ENCODE measurements around the gene GJA3.
"Not testable (repeated sequence)": the region's sequence is repeated elsewhere in the genome, so short reads cannot be mapped to it uniquely, and the experiment has no call there.

GJA3 gene

DNA sequence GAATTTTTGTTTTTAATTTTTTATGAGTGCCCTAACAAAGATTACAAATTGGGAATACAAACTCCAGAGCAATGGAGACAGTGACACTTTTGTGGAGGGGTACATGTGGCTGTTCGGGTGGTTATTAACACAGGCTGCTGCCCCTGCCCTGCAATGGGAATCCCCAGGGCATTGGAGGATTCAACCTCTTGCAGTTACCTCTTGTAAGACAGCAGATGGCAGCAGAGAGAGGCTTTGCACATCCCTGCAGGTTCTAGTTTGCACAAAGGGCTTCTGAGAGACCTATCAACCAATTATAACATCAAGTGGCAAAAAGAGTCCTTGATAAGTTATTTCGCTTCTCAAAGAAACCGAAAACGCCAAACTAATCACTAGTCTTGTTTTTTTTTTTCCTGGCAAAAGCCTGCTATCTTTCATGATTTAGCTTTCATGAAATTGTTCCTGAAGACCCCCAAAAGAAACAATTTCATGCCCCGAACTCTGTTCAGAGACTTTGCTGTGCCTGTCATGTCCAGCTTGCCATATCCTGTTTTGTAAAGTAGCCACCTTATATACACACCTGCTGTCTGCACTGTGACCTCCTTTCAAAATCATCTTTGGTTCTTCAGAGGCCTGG is 21.5 kb upstream of the GJA3 start:
- DNase-seq, result peak; percentile 45

DNA sequence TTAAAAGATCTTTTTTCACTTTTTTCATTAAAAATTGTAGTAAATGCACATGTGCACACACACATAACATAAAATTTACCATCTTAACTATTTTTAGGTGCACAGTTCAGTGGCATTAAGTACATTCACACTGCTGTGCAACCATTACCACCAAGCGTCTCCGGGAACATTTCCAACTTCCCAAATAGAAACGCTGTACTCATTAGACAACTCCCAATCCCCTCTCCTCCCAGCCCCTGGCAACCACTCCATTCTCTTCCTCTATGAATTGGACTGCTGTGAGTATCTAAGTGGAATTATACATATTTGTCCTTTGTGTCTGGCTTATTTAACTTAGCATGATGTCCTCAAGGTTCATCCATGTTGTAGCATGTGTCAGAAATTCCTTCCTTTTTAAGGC is 20.3 kb upstream of the GJA3 start:
- DNase-seq, result no peak

DNA sequence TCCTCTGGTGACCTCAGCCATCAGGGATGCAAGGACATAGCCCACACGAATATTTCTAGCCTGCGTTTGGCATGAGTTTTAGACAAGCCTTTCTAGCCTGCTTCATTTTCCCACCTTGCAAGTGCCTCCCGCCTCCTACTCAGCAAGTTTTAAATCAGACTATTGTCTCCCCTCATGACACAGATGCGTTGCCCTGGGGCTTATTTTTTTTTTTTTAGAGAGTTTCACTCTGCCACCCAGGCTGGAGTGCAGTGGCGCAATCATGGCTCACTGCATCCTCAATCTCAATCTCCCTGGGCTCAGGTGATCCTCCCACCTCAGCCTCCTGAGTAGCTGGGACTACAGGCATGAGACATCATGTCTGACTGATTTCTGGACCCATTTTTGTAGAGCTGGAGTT is 17.3 kb upstream of the GJA3 start:
- no peak for DNase-seq

DNA sequence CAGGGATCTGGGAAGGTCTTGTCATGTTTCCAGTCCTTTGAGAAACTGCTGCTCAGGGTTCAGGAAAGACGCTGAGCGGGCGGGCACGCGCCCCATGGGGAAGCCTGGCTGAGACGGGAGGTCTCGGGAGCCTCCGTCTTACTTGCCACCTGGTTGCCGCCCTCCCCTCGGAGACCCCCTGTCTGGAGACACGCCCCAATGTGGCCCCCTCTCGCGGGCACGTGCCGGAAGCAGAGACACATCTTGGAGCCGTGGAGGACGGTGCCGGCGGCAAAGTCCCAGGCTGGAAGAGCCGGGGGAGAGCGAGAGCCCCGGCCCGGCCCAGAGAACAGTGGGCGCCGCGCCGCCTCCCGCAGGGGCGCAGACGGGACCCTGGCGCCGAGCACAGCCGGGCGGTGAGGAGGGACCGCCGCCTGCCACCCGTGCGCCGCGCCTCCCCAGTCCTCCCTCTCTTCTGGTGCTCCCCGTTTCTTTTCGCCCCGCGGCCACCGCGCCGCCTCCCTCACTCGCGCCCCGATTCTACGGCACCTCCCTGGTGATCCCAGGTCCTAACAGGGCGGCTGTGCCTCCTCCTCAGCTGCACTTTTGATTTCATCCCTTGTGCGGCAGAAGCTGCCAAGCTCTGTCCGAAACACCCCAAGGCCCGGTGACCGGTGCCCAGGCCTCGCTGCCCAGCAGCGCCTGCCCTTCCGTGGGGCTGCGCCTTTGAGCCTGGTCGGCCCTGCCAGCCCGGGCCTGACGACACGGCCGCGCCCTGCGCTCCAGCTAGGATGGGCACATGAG is 16.4 kb upstream of the GJA3 start:
- DNase-seq, result no peak

DNA sequence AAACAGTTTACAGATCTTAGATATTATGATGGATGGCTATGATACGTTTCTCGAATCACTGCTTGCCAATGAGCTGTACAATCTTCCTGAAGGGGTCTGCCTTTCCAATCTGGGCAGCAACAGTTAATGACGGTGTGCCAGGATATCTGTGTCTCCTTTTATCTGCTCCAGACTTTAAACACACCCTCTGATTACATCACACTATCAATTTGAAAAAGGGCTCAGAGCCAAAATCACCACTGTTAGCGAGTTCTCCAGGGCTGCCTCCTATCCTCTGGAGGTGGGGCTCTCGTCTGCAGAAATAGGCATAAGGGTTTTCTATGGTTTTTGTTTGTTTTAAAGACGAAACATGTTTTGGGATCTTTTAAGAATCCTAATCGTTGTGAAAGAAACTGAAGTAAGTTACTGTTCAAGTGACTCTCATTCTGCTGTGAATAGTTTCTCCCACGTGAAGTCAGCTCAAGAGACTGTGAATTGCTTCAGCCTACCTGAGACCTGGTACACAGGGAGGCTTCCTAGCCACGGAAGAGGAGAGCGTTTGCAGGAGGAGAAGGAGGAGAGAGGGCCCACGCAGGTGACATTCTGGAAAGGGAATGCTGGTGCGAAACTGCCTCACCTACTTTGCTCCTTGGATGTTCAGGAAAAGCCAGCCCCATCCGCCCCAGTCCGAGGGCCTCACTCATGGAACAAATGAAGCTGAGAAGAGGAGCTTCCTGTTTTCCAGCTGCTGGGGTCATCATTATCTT is 15.2 kb upstream of the GJA3 start:
- no peak for DNase-seq

DNA sequence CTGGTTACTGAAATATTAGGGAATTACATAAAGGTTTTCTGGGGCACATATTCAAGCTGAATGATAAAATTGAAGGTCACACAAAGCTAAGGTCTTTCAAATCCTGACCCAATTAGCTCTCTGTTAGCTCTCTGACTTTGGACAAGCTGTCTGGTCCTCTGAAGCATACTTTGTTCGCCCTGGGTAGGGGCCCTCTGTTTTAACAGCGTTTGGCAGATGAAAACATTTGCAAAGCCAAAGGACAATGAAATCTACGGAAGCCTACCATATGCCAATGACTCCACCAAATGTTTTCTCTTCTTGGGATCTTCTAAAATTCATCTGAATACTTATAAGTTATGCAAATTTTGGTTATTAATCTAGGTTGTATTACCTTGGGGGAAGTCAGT is 14.5 kb upstream of the GJA3 start:
- DNase-seq, result no peak

DNA sequence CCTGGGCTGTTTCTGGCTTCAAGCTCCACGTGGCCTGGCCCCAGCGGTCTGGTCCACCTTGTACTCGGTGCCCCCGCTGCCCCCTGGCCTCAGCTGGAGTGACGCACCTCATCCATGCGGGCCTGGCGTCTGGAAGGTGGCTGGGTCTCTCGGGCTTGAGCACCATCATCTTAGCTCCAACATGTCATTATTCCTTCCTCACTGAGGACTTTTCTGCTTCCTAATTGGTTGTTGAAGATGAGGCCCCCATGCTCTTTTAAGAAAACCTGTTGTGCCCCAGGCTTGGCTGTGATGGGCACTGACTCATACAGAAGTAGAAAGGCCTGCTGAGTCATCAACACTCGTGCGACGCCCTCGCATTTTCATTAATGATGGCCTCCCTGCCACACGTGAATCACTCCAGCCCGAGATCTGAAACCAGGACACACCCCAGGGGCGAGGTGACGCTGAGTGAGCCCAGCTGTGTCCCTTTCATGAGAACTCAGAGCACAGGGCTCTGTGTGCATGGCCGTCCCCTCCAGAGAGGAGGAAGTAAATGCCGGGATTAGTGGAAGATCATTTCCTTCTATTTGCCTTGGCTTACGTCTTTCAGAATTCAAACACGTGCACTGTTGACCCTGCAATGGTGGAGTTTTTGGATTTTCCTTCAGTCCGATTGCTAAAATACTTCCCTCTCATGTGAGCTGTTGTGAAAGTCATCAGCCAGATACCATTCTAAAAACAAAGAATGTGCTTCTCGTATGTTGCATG is 14.0 kb upstream of the GJA3 start:
- peak; percentile 68 for DNase-seq

DNA sequence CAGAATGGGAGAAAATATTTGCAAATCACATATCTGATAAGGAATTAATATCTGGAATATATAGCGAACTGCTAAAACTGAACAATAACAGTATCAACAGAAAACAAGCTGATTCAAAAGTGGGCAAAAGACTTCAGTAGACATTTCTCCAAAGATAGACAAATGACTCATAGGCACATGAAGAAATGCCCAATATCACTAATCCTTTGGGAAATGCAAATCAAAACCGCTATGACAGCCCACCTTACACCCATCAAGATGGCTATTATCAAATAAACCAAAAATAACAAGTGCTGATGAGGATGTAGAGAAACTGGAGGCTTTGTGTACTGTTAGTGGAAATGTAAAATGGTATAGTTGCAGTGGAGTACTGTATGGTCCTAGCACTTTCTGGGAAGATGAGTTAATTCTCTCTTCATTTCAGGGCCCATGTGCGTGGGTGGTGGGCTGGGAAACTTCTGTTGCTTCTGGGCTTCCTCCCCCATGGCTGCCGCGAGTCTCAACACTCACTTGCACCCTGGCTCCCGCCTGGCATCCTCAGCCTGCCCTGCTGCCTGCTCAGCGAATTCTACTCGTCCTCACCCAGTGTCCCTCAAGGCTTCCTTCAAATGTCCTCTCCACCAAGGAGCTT is 12.4 kb upstream of the GJA3 start:
- no peak for DNase-seq

DNA sequence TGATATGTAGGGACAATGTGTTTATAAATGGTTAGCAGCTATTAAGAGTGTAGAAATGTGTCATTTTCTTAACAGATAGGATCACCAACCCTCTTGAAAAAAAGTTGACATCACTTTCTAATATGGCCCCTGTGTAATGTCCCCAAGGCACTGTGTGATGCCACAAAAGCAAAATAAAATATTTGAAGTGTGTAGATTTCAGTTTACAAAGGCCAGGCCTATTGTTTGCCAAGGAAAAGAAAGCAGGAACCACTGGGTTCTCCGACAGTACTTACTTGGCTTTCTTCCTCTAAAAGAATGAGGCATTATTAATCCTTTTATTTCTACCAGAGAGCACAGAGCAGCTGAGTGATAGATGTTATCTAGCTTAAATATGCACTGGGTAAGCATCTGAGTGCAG is 10.5 kb upstream of the GJA3 start:
- DNase-seq, result no peak

DNA sequence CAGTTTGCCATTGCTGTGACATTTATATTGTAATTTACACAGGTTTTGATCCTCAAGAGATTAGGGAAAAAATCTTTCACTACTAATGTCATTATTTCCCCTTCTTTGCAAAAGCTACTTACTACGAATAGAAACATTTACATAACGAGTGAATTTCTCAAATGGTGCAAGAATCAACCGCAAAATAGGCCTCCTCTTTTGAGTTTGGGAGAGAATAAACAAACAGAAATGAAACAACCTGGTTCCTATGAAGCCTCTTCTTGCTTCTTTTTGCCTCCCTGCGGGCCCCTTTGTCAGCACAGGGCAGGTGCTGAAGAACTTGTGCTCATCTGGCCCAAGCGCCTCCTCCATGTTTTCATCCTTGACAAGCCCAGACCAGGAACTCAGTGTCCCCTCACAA is 10.1 kb upstream of the GJA3 start:
- DNase-seq, result no peak

DNA sequence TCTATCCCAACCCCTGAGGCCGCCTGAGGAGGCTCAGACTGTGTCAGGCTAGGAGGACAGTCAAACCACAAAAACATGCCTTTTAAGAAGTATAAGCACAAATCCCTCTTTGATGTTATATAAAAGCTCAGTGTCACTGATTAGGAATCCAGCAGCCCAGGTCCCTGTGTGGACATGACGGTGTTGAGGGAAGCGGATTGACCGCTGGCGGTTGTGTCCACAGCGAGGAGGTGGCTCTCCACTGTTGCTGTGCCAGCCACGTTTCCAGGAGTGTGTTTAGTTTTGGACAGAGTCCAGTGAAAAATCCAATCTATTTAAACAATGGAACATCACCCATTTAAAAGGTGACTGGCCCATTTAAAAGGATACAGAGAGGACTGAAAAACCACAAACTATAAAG is 7.5 kb upstream of the GJA3 start:
- DNase-seq, result no peak

DNA sequence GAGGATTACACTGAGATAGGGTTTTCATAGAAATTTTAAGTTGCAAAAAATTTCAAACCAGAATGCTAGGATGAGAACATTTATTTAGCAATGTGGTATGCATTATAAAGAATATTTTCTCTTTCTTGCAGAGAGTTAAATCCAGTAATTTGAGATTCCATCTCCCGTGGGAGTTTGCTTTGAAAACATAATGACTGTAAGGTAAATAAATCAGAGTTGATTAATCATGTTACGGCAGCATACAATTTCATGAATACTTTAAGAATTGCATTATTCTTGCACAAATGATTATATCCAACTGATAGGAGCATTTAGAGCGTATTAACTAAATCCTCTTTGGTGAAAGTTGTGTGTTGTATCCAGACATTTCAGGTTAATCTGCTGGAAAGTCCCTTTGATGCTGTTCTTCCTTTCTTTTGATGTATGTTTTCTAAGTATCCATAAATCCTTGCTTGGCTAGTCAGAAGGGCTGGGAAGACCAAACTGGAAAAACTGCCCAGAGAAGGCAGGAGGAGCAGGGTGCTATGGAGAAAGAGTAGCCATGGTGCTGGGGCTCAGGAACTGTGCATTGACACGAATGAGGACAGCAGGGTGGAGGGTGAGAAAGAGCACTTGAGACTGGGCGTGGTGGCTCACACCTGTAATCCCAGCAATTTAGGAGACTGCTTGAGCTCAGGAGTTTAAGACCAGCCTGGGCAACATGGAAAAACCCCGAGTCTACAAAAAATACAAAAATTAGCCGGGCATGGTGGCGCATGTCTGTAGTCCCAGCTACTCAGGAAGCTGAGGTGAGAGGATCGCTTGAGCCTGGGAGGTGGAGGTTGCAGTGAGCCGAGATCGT is 4.8 kb upstream of the GJA3 start:
- DNase-seq, result no peak

DNA sequence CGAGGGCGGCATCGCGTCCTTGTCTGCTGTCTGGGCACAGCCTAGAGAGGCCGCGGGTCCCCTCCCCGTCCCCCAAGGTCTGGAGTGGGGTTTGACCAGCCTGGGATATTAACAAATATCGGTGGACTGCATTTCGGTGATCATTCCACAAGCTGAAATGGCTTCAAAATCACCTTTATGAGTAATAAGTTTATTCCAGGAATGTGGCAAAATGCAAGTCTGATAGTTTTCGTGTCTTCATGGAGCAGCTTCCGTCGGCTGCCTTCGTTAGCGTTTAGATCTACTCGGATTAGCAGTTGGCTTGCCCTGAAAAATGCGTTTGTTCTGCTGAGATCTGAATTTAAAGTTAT is 1.1 kb upstream of the GJA3 start:
- no peak for DNase-seq

DNA sequence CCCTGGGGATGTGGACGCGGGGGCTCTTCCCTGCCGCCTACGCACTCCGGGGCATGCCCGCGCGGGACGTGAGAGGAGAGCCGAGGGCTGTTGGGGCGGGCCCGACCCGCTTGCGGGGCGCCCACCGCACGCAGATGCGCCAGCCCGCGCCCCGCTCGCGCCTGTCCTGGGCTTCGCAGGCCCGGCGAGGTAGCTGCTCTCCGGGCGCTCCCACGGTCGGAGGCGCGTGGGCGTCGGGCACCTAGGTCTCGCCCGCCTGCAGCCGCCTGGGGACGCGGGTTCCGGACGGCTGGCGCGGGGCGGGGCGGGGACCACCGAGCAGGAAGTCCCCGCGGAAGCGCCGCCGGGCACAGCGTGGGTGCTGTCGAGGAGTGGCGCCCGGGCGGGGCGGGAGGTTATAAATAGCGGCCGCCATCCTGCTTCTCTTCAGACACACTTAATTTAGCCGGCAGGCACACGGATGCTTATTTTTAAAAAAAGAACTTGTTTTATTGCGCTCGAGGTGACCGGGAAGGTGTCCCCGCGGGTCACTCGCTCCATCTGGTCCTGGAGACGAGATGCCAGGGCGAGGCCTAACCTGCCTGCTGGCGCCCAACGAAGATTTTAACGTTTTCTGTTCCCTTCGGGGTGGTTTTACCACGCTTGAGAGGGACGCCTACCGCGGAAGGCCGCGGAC is 561 bp upstream of the GJA3 start:
- DNase-seq, result peak; percentile 73

DNA sequence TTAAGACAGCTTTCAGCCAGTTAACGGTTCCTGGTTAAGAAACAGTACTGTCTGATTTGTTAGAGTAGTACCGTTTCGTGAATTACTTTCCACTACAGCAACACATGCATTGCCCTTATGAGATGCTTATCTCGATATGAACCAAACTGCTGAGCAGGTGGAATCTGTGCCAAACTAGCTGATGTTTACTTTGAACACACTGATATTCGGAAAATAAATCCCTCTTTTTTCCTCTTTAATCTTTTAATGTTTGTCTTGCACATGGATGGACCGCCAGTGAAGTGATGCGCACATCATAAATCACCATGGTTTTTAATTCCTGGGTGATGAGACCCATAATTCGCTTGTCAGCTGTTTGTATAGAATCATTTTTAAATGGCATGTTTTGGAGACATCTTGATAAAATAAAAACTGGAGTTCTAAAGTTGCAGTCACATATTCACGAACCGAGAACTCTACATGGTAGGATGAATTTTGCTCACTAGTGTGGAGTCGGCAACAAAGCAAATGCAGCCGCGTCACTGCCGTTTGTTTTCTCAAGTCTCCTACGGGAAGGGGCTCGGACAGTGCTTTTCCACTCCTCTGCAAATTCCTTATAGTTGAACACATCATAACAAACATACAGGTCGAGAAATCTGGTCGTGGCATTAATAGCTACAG is 1.1 kb downstream of the GJA3 start:
- DNase-seq, result no peak

DNA sequence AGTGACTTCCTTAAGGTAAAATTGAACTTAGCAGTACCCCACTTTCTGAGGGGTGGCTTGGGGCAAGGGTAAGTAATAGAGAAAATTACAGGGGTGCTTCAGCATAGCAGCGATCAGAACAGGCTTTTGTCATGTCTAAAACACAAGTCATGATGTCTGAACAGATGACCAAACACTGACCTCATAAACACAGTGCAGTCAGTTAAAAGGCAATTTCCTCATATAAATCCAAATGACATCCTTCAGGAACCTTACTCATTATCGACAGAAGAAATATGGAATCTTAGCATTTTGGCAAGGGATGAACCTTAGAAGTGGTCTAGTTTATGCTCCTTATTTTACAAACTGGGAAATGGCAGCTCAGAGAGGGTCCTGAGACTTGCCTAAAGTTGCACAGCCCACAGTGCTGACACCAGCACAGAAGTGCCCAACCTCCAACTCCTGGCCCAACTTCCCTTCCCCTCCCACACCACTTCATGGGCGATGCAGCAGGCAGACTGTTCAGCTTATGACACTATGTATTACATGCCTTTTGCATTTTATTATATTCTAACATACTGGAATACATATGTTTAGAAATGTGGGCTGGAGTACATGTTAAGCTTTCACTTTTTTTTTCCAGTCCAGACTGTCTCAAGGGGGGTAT is 3.6 kb downstream of the GJA3 start:
- DNase-seq, result no peak

DNA sequence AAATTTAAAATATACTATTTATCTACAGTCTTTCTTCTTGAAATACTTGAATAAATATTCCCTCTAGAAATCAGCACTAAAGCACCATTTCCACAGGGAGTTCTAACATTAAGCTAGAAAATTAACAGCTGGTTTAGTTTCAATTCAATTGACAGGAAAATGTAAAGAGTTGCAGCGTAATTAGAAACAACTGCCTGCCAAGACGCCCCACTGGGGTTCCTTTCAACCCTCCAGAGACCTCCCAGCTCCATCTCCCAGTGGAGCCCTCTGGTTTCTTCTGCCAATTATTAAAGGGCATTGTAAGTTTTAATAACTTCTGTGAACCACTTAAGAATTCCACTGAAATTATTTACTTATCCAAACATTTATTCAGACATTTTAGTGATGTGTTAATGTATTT is 4.2 kb downstream of the GJA3 start:
- no peak for DNase-seq

DNA sequence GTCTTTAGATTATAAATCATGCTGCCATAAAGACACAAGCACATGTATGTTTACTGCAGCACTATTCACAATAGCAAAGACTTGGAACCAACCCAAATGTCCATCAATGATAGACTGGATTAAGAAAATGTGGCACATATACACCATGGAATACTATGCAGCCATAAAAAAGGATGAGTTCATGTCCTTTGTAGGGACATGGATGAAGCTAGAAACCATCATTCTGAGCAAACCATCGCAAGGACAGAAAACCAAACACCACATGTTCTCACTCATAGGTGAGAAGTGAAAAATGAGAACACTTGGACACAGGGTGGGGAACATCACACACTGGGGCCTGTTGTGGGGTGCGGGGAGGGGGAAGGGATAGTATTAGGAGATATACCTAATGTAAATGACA is 7.6 kb downstream of the GJA3 start:
- not testable (repeated sequence) for DNase-seq

DNA sequence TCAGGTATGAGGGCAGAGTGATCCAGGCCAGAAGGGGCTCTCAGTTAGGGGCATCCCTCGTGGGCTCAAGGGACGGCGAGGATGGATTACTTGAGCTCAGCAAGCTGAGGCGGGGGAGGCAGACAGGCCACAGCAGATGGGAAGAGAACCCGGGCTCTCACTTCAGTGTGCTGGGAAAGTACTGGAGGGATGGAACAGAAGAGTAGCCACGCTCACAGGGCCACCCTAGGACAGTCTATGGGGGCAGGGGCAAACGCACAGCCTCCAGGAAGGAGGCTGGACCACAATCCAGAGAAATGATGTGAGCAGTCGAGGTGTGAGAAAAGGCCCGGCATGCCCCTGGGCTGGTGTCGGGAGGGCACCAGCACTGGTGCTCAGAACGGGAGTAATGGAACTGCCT is 9.2 kb downstream of the GJA3 start:
- DNase-seq, result no peak

DNA sequence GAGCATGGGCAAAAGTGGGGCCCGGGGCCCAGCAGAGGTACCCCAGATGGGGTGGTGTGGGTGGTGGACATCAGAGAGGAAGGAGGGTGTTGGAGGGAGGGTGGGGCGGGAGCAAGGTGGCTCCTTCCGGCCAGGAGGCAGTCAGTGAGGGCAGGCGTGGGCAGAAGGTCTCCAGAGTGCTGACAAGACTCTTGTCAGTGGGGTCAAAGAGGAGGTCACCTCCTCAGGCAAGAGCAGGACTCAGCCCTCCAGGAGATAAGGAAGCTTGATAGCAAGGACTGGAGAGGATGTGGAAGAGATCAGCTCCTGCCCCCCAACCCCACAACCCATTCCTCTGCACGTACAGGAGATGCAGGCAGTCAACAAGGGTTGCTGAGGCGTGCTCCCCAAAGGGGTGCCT is 9.8 kb downstream of the GJA3 start:
- DNase-seq, result no peak

DNA sequence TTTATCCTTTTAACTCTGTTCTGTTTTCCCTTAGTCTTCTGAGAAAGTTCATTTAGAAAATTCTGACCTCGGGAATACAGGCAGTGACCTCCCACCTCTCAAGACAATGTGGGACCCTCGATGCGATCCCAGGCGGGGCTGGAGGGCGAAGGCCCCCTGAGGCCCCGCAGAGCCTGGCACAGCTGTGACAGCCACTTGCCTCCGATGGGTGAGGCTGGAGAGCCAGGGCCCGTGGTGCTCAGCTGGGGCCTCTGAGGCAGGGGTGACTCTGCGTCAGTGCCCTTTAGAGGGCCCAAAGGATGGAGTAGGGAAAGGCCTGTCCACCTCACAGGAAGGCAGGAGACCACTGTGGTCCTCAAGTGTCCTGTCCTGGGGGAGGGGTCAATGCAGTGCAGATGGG is 10.3 kb downstream of the GJA3 start:
- no peak for DNase-seq
